Posterior vena cava (tissue), 2 donors: ENCODE data around the gene CELSR1. TPM values are rescaled to one million over a fixed set of nuclear protein-coding genes. Genes with fewer than 3 reads are reported as not detected.
"Not testable (repeated sequence)": the region's sequence is repeated elsewhere in the genome, so short reads cannot be mapped to it uniquely, and the experiment has no call there.

ENCODE experiments used
- DNase-seq: peaks from one replicate; pipeline ENCODE4 v3.0.0-alpha.2; 2020; ENCODE audit warnings: low spot score
- intact Hi-C, 2 donors: fragments of 100-400 bp; cut with DNase I; formaldehyde crosslinking; loops; one replicate each; pipeline versions ENCODE4 v1.14.1 to v1.14.2; 2022 to 2023
- total RNA-seq, 2 donors: library from RNA; stranded (reverse); fragmentation: NEBNext Ultra II Directional; extraction: Animal tissue kit (Norgen Biotek cat#: 25700); gene quantifications; one replicate each; pipeline ENCODE4 v1.2.1, GENCODE V29; 2021
- donor health status: DM: yes; HTN: yes; CAD: no.
- donor health status: DM: yes; HTN: yes; CAD: no.

Gene CELSR1
- total RNA-seq, 2 donors from 2014 or later, result 2.6 to 2.8 TPM

- intact Hi-C loops, result no loop called here
- DNase-seq, result no peak
These were observed 35.7 kb downstream of the CELSR1 start for GRCh38 chr22:46501701-46502100.

- DNase-seq, intact Hi-C loops: not testable (repeated sequence)
These were observed 36.2 kb downstream of the CELSR1 start for GRCh38 chr22:46501265-46501664.

GRCh38 chr22:46500201-46500600, 37.2 kb downstream of the CELSR1 start:
- DNase-seq, result no peak
- intact Hi-C loops, result no loop called here

GRCh38 chr22:46499805-46500189, 37.6 kb downstream of the CELSR1 start:
- intact Hi-C loops, result no loop called here
- no peak for DNase-seq

GRCh38 chr22:46491946-46492345, 45.5 kb downstream of the CELSR1 start:
- intact Hi-C loops, result no loop called here
- no peak for DNase-seq

- intact Hi-C loops, result no loop called here
- DNase-seq, result no peak
These were observed 46.9 kb downstream of the CELSR1 start for GRCh38 chr22:46490538-46490937.

- no peak for DNase-seq
- intact Hi-C loops, result no loop called here
These were observed 50.3 kb downstream of the CELSR1 start for GRCh38 chr22:46486996-46487717.

- no peak for DNase-seq
- intact Hi-C loops, result no loop called here
These were observed 52.4 kb downstream of the CELSR1 start for GRCh38 chr22:46484861-46485595.

- intact Hi-C loops, result no loop called here
- no peak for DNase-seq
These were observed 53.1 kb downstream of the CELSR1 start for GRCh38 chr22:46484156-46484860.

- no peak for DNase-seq
- intact Hi-C loops, result no loop called here
These were observed 54.1 kb downstream of the CELSR1 start for GRCh38 chr22:46483353-46483752.

- intact Hi-C loops, result no loop called here
- no peak for DNase-seq
These were observed 55.3 kb downstream of the CELSR1 start for GRCh38 chr22:46482056-46482675.

- intact Hi-C loops, result no loop called here
- no peak for DNase-seq
These were observed 56.0 kb downstream of the CELSR1 start for GRCh38 chr22:46481386-46481785.

- intact Hi-C loops, result no loop called here
- no peak for DNase-seq
These were observed 57.0 kb downstream of the CELSR1 start for GRCh38 chr22:46480396-46480795.

GRCh38 chr22:46479046-46479445, 58.4 kb downstream of the CELSR1 start:
- intact Hi-C loops, result no loop called here
- no peak for DNase-seq

GRCh38 chr22:46478083-46478551, 59.3 kb downstream of the CELSR1 start:
- no peak for DNase-seq
- intact Hi-C loops, result no loop called here

- intact Hi-C loops, result no loop called here
These were observed 60.9 kb downstream of the CELSR1 start for GRCh38 chr22:46476547-46476941.

GRCh38 chr22:46473896-46474557, 63.4 kb downstream of the CELSR1 start:
- DNase-seq, result no peak
- intact Hi-C loops, result no loop called here

More at GRCh38 chr22:46476547-46476941, 60.9 kb downstream of the CELSR1 start:
- DNase-seq, result no peak

GRCh38 chr22:46473021-46473779, 64.2 kb downstream of the CELSR1 start:
- intact Hi-C loops, result no loop called here
- DNase-seq, result no peak

- no peak for DNase-seq
- intact Hi-C loops, result no loop called here
These were observed 64.8 kb downstream of the CELSR1 start for GRCh38 chr22:46472722-46473016.
